GM18867 (cell line): ENCODE data around the gene TNK1.
"Not testable (repeated sequence)": the region's sequence is repeated elsewhere in the genome, so short reads cannot be mapped to it uniquely, and the experiment has no call there.

Experiments
- ATAC-seq: cut with Tn5 transposase; IDR thresholded peaks from one replicate; pipeline ENCODE4 v1.9.1; 2021; ENCODE audit warnings: mild to moderate bottlenecking, moderate library complexity; ENCODE audit not compliant: unreplicated experiment

TNK1 gene

GRCh38 chr17:7354262-7354843, 26.5 kb upstream of the TNK1 start:
- ATAC-seq, result no peak

- no peak for ATAC-seq
Measured at GRCh38 chr17:7355053-7355452, 25.8 kb upstream of the TNK1 start, which contains the start of gene TMEM95. TMEM95 (plus strand) TSS chr17:7355156; CDS start chr17:7355205, 49 bp downstream.

GRCh38 chr17:7355573-7355972, 25.3 kb upstream of the TNK1 start:
- no peak for ATAC-seq

- no peak for ATAC-seq
Measured at GRCh38 chr17:7356072-7356549, 24.8 kb upstream of the TNK1 start.

- ATAC-seq, result no peak
Measured at GRCh38 chr17:7356756-7357155, 24.1 kb upstream of the TNK1 start.

- no peak for ATAC-seq
Measured at GRCh38 chr17:7357381-7357780, 23.5 kb upstream of the TNK1 start.

GRCh38 chr17:7361906-7362305, 19.0 kb upstream of the TNK1 start:
- no peak for ATAC-seq

- no peak for ATAC-seq
Measured at GRCh38 chr17:7363311-7363710, 17.6 kb upstream of the TNK1 start.

GRCh38 chr17:7365963-7366362, 14.9 kb upstream of the TNK1 start:
- ATAC-seq, result not testable (repeated sequence)

- no peak for ATAC-seq
Measured at GRCh38 chr17:7367083-7367482, 13.8 kb upstream of the TNK1 start.

- no peak for ATAC-seq
Measured at GRCh38 chr17:7367918-7368598, 12.8 kb upstream of the TNK1 start.

- not testable (repeated sequence) for ATAC-seq
Measured at GRCh38 chr17:7368599-7368994, 12.3 kb upstream of the TNK1 start.

- no peak for ATAC-seq
Measured at GRCh38 chr17:7369825-7370224, 11.1 kb upstream of the TNK1 start.

- ATAC-seq, result no peak
Measured at GRCh38 chr17:7370853-7371252, 10.0 kb upstream of the TNK1 start.

GRCh38 chr17:7374353-7374752, 6.5 kb upstream of the TNK1 start:
- no peak for ATAC-seq

GRCh38 chr17:7379134-7379533, 1.8 kb upstream of the TNK1 start:
- ATAC-seq, result no peak

GRCh38 chr17:7380321-7380720, 568 bp upstream of the TNK1 start:
- no peak for ATAC-seq

GRCh38 chr17:7382901-7383300, 2.0 kb downstream of the TNK1 start:
- no peak for ATAC-seq

- no peak for ATAC-seq
Measured at GRCh38 chr17:7383371-7383741, 2.5 kb downstream of the TNK1 start.

GRCh38 chr17:7383742-7384488, 3.0 kb downstream of the TNK1 start:
- peak; percentile 81 for ATAC-seq

- no peak for ATAC-seq
Measured at GRCh38 chr17:7384489-7385081, 3.7 kb downstream of the TNK1 start.

- ATAC-seq, result no peak
Measured at GRCh38 chr17:7388856-7389255, 8.0 kb downstream of the TNK1 start.
